ENCODE data around the gene DNMT3A. TPM values are rescaled to one million over a fixed set of nuclear protein-coding genes. Genes with fewer than 3 reads are reported as not detected.

DNMT3A gene
- total RNA-seq (2014; rRNA removed; shearing (Covaris generic)) = 4.5 and 6.8 TPM in 2 replicates

GRCh38 chr2:25341753-25342371 lies at the start of gene DNMT3A:
DNMT3A (minus strand) TSS chr2:25341925; CDS start chr2:25313984, 27,941 bp downstream.
- peak; percentile 39 for DNase-seq (ENCODE audit: low spot score)

- DNase-seq (ENCODE audit: low spot score) = no peak
Measured at GRCh38 chr2:25389161-25389560, 47.4 kb upstream of the DNMT3A start.

- no peak for DNase-seq (ENCODE audit: low spot score)
Measured at GRCh38 chr2:25388491-25388890, 46.8 kb upstream of the DNMT3A start.

GRCh38 chr2:25387876-25388449 lies 46.2 kb upstream of the DNMT3A start:
- DNase-seq (ENCODE audit: low spot score) = no peak

GRCh38 chr2:25386971-25387875 lies 45.5 kb upstream of the DNMT3A start:
- DNase-seq (ENCODE audit: low spot score) = no peak

- no peak for DNase-seq (ENCODE audit: low spot score)
Measured at GRCh38 chr2:25385910-25386309, 44.2 kb upstream of the DNMT3A start.

GRCh38 chr2:25383806-25384205 lies 42.1 kb upstream of the DNMT3A start:
- DNase-seq (ENCODE audit: low spot score) = no peak

GRCh38 chr2:25381502-25381901 lies 39.8 kb upstream of the DNMT3A start:
- no peak for DNase-seq (ENCODE audit: low spot score)

- DNase-seq (ENCODE audit: low spot score) = no peak
Measured at GRCh38 chr2:25380586-25381375, 39.1 kb upstream of the DNMT3A start.

- no peak for DNase-seq (ENCODE audit: low spot score)
Measured at GRCh38 chr2:25380023-25380422, 38.3 kb upstream of the DNMT3A start.

- DNase-seq (ENCODE audit: low spot score) = no peak
Measured at GRCh38 chr2:25379535-25379934, 37.8 kb upstream of the DNMT3A start.

GRCh38 chr2:25378731-25379490 lies 37.2 kb upstream of the DNMT3A start:
- DNase-seq (ENCODE audit: low spot score) = peak; percentile 79

- no peak for DNase-seq (ENCODE audit: low spot score)
Measured at GRCh38 chr2:25377822-25378421, 36.2 kb upstream of the DNMT3A start.

- peak; percentile 81 for DNase-seq (ENCODE audit: low spot score)
Measured at GRCh38 chr2:25376750-25377621, 35.3 kb upstream of the DNMT3A start.

- no peak for DNase-seq (ENCODE audit: low spot score)
Measured at GRCh38 chr2:25375989-25376545, 34.3 kb upstream of the DNMT3A start.

- no peak for DNase-seq (ENCODE audit: low spot score)
Measured at GRCh38 chr2:25375371-25375988, 33.8 kb upstream of the DNMT3A start.

GRCh38 chr2:25374827-25375226 lies 33.1 kb upstream of the DNMT3A start:
- no peak for DNase-seq (ENCODE audit: low spot score)

- no peak for DNase-seq (ENCODE audit: low spot score)
Measured at GRCh38 chr2:25374411-25374810, 32.7 kb upstream of the DNMT3A start.
